ENCODE measurements around the gene MYO1E.
"Not testable (repeated sequence)": the region's sequence is repeated elsewhere in the genome, so short reads cannot be mapped to it uniquely, and the experiment has no call there.

MYO1E gene

GRCh38 chr15:59153466-59153865, 219.2 kb downstream of the MYO1E start:
- H3K36me3 ChIP-seq = peaks cover 74 to 94% (median 88%) of the 10 kb centered on the region in 3 donors

GRCh38 chr15:59152694-59153450, 219.8 kb downstream of the MYO1E start:
- intact Hi-C loops (cut with DNase I; ENCODE audit: low total_unique reads) = no loop called here
- Histone ChIP-seq H3K9me3 (no peaks in the 10 kb centered on the region), H3K27me3 (no peaks in the 10 kb centered on the region), H3K4me3 (no peak overlapping the region), H3K27ac (no peak overlapping the region), H3K4me1 (peaks cover 0 to 28% (median 13%) of the 10 kb centered on the region in 4 donors), H3K36me3 (peaks cover 68 to 88% (median 82%) of the 10 kb centered on the region in 3 donors)
- no peak for TF ChIP-seq CTCF (IDR thresholded peaks at IDR 0.05)
- no peak for DNase-seq

More at GRCh38 chr15:59153466-59153865, 219.2 kb downstream of the MYO1E start:
- DNase-seq = no peak
- Histone ChIP-seq H3K9me3 (no peaks in the 10 kb centered on the region), H3K27me3 (no peaks in the 10 kb centered on the region), H3K27ac (no peak overlapping the region), H3K4me1 (peaks cover 0 to 22% (median 8%) of the 10 kb centered on the region in 4 donors), H3K4me3 (no peak overlapping the region)
- no peak for TF ChIP-seq CTCF (IDR thresholded peaks at IDR 0.05)
- intact Hi-C loops (cut with DNase I; ENCODE audit: low total_unique reads) = no loop called here

GRCh38 chr15:59150185-59150584, 222.5 kb downstream of the MYO1E start:
- TF ChIP-seq CTCF (IDR thresholded peaks at IDR 0.05) = no peak
- Histone ChIP-seq H3K27me3 (no peaks in the 10 kb centered on the region), H3K4me1 (peaks cover 0 to 32% (median 14%) of the 10 kb centered on the region in 4 donors), H3K4me3 (no peak overlapping the region), H3K9me3 (no peaks in the 10 kb centered on the region), H3K27ac (peak overlapping the region in 1 of 2 donors; percentile 15), H3K36me3 (peaks cover 54 to 78% (median 77%) of the 10 kb centered on the region in 3 donors)
- DNase-seq = no peak
- intact Hi-C loops (cut with DNase I; ENCODE audit: low total_unique reads) = no loop called here

- intact Hi-C loops (cut with DNase I; ENCODE audit: low total_unique reads) = no loop called here
- no peak for TF ChIP-seq CTCF (IDR thresholded peaks at IDR 0.05)
- Histone ChIP-seq H3K9me3 (no peaks in the 10 kb centered on the region), H3K4me1 (peaks cover 0 to 32% (median 14%) of the 10 kb centered on the region in 4 donors), H3K36me3 (peaks cover 46 to 78% (median 76%) of the 10 kb centered on the region in 3 donors), H3K27me3 (no peaks in the 10 kb centered on the region), H3K4me3 (no peak overlapping the region), H3K27ac (peak overlapping the region in 1 of 2 donors; percentile 9)
- no peak for DNase-seq
These were observed 224.4 kb downstream of the MYO1E start for GRCh38 chr15:59148153-59148833.

- H3K27ac ChIP-seq = peak overlapping the region in 1 of 2 donors; percentile 9
- DNase-seq = no peak
- intact Hi-C loops (cut with DNase I; ENCODE audit: low total_unique reads) = no loop called here
- peaks cover 0 to 32% (median 14%) of the 10 kb centered on the region in 4 donors for H3K4me1 ChIP-seq
- H3K27me3 ChIP-seq = no peaks in the 10 kb centered on the region
- no peak overlapping the region for H3K4me3 ChIP-seq
- H3K9me3 ChIP-seq = no peaks in the 10 kb centered on the region
- H3K36me3 ChIP-seq = peaks cover 43 to 76% (median 74%) of the 10 kb centered on the region in 3 donors
- TF ChIP-seq CTCF (IDR thresholded peaks at IDR 0.05) = no peak
These were observed 225.0 kb downstream of the MYO1E start for GRCh38 chr15:59147666-59148065.

- H3K27ac ChIP-seq; H3K9me3 ChIP-seq; H3K4me3 ChIP-seq; H3K27me3 ChIP-seq; intact Hi-C loops (cut with DNase I; ENCODE audit: low total_unique reads); DNase-seq: not testable (repeated sequence)
- Histone ChIP-seq H3K4me1 (peaks cover 0 to 21% (median 9%) of the 10 kb centered on the region in 4 donors), H3K36me3 (peaks cover 20 to 72% (median 59%) of the 10 kb centered on the region in 3 donors)
These were observed 228.1 kb downstream of the MYO1E start for GRCh38 chr15:59144594-59144993.
